Stimulated activated CD4-positive, alpha-beta T cell treated with anti-CD3 and anti-CD28 coated beads, Interleukin-12 subunit alpha, Interleukin-12 subunit beta, amount 100 ng/mL, for 24 hours (primary cell): ENCODE measurements around the gene PCYT2.

Source experiments
- DNase-seq, 2 experiments: peaks; one replicate each; pipeline ENCODE4 v3.0.0-alpha.2; 2020; ENCODE audit warnings: low read depth in 2 of 2

Gene PCYT2

DNA sequence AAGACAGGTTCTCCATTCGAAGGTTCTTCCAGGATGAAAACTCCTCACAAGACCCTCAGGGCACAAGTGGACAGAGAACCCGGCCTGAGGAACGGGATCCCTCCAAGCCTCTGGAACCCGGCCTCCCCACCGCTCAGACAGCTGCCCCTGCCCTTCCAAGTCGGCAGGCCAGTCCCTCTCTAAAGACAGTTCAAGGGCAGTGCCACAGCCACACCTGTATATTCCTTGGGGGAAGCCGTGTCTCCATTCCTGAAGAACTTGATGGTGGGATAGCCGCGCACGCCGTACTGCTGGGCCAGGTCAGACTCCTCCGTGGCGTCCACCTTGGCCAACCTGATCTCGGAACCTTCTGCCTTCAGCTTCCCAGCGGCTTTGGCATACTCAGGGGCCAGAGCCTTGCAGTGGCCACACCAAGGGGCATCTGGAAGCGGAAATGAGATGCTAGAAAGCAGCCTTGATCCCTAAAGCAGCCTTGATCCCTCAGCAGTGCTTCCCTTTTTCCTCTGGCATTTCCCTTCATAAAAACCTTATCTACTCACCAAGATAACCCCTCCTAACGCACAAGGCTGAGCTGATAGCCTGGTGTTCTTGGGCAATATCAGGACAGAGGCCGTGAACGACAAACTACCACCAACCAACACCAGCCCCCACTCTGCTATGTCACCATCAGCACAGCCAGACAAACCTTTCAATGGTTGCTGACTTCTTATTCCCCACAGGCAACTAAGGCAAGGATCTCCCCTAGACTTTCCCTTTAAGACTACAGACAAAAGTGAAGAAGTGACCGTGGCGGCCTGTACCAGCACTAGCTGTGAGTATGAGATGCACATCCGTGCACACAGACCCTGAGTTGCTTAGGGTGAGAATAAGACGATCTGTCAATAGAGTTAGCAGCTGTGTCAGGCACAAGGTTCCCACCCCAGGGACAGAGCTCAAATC is 52.0 kb downstream of the PCYT2 start:
- DNase-seq: no peak

- DNase-seq: no peak
Measured at GRCh38 chr17:81858170-81858966, 52.8 kb downstream of the PCYT2 start.

DNA sequence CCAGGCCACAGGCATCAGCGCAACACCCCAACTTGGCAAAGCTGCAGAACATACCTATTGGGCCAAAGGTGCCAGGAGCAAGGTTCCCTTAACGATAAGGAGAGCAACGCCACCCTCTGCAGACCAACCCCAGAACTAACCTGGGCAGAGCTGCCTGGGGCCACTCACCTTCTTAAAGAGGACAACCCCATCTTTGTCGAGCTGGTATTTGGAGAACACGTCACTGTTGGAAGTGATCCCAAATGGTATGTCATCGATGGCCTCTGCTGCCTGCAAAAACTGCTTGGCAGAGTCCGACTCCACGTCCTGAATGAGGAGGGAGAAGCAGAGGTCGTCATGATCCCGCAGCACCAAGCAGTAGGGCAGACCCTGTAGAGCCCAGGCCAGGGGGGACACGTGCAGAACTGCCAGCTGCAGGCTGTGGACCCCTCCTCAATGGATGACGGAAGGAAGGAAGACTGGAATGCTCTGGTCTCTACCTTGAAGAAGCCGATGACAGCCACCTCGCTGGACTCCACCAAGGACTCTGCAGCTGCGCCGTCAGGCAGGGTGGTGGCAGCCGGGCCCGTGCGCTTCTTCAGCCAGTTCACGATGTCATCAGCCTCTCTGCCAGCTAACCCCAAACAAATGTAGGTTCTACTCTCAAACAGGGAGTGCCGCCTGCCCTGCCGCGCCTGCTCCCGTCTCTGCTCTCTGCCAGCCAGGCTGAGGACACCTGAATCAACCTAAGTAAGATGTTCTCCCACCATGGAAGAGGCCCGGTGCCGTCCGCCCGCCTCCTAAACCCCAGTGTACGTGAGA is 56.0 kb downstream of the PCYT2 start:
- no peak for DNase-seq

DNA sequence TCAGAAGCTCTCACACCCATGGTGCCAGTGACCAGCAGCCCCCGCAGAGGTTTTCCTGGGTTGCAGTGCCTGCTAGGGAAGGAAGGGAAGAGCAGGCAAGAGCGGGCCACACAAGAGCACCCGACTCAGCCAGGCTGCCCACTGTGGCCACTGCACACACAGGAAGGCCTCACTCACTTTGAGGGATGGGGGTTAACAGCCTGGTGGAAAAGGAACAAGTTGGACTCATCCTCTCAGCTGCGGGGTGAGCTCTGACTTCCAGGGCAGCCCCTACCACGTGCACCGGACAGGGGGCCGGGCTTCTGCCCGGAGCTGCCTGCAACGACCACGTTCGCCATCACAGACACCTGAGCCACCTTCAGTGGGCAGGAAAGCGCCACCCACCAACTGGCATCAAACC is 59.0 kb downstream of the PCYT2 start:
- no peak for DNase-seq

GRCh38 chr17:81851423-81851822 is 59.8 kb downstream of the PCYT2 start:
- no peak for DNase-seq
